RWPE1 (cell line): ENCODE measurements around the gene TM4SF20.
"Not testable (repeated sequence)": the region's sequence is repeated elsewhere in the genome, so short reads cannot be mapped to it uniquely, and the experiment has no call there.

Experiments
- CTCF ChIA-PET: fragments of 350-600 bp; sonication (Branson Sonifier 250); formaldehyde crosslinking; extraction: SDS; loops from one replicate; lab custom pipeline; 2021; lab: Yijun Ruan, JAX
- POLR2A ChIA-PET: fragments of 400-600 bp; formaldehyde crosslinking; extraction: SDS; loops from one replicate; lab custom pipeline; 2020; ENCODE audit warnings: antibody characterized with exemption; ENCODE audit not compliant: low non-redundant PET; lab: Yijun Ruan, JAX
- DNase-seq: peaks from one replicate; pipeline ENCODE4 v3.0.0; 2012; ENCODE audit warnings: low spot score
- H3K27ac ChIP-seq: fragments of 450-650 bp; 2 replicates; pipeline ENCODE4 v1.5.1; 2017
- TF ChIP-seq, protein P1 (sequence below): fragments of 450-650 bp; conservative IDR thresholded peaks from 2 replicates; pipeline ENCODE4 v1.5.1; 2017; ENCODE audit warnings: low read depth, mild to moderate bottlenecking

TM4SF20 gene

DNA sequence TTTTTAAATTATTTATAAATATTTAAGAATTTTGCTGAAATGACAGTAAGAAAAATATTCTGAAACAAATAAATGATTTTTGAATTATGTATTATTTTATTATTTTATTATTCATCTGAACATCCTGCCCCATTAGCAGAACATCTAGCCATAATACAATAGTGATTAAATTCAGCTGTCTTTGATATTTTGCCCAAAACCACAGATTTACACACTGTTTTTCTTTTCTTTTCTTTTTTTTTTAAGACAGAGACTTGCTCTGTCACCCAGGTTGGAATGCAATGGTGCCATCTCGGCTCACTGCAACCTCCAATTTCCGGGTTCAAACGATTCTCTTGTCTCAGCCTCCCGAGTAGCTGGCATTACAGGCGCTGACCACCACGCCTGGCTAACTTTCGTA is 10.6 kb upstream of the TM4SF20 start:
- TF ChIP-seq, protein P1, sequence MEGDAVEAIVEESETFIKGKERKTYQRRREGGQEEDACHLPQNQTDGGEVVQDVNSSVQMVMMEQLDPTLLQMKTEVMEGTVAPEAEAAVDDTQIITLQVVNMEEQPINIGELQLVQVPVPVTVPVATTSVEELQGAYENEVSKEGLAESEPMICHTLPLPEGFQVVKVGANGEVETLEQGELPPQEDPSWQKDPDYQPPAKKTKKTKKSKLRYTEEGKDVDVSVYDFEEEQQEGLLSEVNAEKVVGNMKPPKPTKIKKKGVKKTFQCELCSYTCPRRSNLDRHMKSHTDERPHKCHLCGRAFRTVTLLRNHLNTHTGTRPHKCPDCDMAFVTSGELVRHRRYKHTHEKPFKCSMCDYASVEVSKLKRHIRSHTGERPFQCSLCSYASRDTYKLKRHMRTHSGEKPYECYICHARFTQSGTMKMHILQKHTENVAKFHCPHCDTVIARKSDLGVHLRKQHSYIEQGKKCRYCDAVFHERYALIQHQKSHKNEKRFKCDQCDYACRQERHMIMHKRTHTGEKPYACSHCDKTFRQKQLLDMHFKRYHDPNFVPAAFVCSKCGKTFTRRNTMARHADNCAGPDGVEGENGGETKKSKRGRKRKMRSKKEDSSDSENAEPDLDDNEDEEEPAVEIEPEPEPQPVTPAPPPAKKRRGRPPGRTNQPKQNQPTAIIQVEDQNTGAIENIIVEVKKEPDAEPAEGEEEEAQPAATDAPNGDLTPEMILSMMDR: no peak
- H3K27ac ChIP-seq: no peak overlapping the region
- no peak for DNase-seq
- ChIA-PET CTCF (no interaction called here), POLR2A (no interaction called here)

DNA sequence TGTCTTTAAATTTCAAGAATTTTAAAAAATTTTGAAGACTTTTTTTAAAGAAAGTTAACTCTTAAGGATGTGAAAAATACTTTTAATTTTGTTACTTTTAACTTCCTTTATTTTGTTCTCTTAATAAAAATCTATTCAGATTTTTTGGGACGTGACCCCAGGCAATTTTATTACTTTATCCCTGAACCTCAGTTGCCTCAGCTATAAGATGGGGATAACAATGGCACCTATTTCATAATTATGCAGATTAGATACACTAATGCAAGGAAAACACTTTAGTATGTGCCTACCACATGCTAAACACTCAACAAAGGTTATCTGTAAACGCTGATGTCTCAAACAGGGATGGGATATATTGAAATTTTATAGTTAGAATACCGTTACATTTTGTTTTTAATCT is 10.1 kb upstream of the TM4SF20 start:
- POLR2A ChIA-PET: no interaction called here
- TF ChIP-seq, protein P1: no peak
- CTCF ChIA-PET: no interaction called here
- DNase-seq: no peak
- no peak overlapping the region for H3K27ac ChIP-seq

DNA sequence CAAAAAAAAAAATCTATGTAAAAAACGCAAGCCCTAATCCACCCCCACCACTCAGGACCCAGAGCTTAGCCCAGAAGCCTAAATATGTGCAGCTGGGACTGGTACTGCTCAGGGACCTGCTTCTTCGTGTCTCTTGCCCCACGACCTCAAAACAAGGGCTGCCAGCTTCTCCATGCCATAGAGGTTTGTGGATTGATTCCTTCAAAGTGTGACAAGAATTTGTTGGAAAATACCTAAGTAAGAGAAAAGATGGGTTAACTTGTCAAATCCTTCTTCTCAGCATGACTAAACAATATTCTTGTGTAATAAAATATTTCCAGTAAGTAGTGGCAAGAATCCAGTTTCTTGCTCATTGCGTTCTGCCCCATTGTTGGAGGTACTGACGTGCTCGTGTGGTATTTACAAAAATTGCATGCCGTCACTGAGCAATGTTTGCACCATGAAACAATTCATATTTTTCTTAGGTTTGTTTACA is 9.5 kb upstream of the TM4SF20 start:
- ChIA-PET POLR2A (no interaction called here), CTCF (no interaction called here)
- peak overlapping the region; percentile 50 for H3K27ac ChIP-seq
- TF ChIP-seq, protein P1: no peak
- DNase-seq: peak; percentile 71

DNA sequence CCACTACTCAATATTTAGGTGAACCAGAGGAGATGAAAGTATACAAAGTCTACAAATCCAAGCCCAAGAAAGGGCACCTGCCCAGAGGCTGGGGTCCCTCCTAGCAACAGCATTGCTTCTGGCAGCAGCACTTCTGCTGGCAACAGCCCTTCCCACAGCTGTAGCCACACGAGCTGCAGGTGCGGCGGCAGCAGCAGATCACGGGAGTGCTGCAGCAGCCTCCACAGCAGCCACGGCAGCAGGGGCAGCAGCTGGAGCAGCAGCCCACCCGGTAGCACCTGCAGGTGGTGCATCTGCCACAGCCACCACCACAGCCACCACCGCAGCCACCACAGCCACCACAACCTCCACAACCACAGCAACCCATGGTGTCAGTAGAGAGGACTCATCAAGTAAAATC is 8.5 kb upstream of the TM4SF20 start, which contains the start of gene SCYGR1:
Gene SCYGR1, minus strand, starts transcription at position 367 of the 400 bp plus-strand sequence. Its CDS starts 0 bp downstream, at position 367.
- CTCF ChIA-PET: not testable (repeated sequence)
- peak within 1 kb of the TSS; percentile 50 for H3K27ac ChIP-seq

DNA sequence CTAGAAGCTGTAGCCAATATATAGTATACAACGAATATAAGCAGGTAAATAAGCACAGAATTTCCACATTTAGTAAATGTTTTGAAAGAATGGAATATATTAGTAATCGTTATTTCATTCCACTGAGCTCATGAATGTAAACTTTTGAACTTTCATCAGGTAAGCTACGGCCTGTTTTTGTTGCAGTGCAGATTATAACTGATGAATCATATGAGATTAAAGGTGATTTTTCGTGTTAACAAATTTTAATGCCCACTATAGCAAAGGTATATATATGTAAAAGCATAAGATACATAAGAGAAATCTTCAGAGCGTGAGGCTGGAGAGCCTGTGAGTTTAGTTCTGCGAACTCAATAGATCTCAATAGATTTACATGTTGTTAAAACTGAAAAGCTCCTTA is 7.5 kb upstream of the TM4SF20 start:
- H3K27ac ChIP-seq: no peak overlapping the region
- DNase-seq: no peak
- TF ChIP-seq, protein P1: no peak
- ChIA-PET CTCF (no interaction called here), POLR2A (no interaction called here)

More for the DNA sequence above, 8.5 kb upstream of the TM4SF20 start, which contains the start of gene SCYGR1:
- POLR2A ChIA-PET, DNase-seq: not testable (repeated sequence)

DNA sequence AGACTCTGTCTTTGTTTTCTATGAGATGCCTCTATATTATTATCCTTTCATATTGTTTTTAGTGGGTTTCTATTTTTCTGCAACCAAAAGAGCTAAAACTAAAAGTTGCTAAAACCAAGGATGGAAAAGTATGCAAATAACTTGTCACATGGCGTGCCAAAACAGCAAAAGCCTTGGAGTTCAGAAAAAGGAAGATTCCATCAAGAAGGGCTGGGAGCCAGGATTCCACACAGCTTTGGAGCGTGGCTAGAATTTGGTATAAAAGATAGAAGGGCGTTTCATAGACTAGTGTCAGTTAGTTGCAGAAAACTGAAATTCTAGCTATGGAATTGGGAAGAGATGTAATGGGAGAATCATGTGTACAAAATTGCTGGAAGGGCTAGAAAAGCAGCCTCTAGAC is 4.6 kb upstream of the TM4SF20 start:
- ChIA-PET CTCF (no interaction called here), POLR2A (no interaction called here)
- no peak overlapping the region for H3K27ac ChIP-seq
- DNase-seq: no peak
- TF ChIP-seq, protein P1: no peak

DNA sequence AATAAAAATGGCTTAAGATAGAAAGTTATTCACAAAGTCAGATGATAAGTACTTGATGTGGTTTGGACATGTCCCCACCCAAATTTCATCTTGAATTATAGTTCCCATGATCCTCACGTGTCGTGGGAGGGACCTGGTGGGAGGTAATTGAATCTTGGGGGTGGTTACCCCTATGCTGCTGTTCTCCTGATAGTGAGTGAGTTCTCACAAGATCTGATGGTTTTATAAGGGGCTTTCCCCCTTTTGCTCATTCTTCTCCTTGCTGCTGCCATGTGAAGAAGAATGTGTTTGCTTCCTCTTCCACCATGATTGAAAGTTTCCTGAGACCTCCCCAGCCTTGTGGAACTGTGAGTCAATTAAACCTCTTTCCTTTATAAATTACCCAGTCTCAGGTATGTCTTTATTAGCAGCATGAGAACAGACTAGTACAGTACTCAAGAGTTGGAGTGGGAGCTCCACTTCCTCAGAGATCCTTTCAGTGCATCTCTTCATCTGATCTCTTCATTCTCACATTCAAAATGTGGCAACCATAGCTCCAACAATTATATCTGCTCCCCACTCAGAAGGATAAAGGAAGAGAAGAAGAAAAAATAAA is 3.2 kb upstream of the TM4SF20 start:
- CTCF ChIA-PET: interaction anchor here (0.7 kb wide), 1 partner anchor 23 kb away, joined by 3 read pairs; no protein-coding TSS in a partner anchor
- POLR2A ChIA-PET, DNase-seq, H3K27ac ChIP-seq: not testable (repeated sequence)

DNA sequence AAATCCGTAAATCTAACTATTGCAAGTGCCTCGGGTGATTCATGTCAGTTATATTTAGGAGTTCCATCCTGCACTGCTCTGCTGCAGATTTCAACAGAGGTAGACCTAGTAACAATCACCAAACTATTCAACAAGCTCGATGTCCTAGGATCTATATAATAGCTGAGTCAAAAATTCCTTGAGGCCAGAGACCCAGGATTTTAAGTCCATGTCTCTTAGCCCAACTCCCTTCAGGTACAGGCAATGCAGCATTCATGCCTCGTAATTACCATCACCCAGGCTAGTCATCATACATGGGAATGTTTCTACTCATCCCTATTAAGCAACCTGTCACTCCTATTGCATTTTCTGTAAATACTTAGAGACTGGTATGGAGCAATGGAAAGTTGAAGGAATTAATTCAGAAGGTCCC is 729 bp downstream of the TM4SF20 start:
- ChIA-PET POLR2A (no interaction called here), CTCF (no interaction called here)
- TF ChIP-seq, protein P1: no peak
- H3K27ac ChIP-seq: no peak overlapping the region
- peak; percentile 58 for DNase-seq
